NCI-H1436 (cell line): ENCODE measurements around the gene LAMB1.

Source experiments
- DNase-seq: peaks from one replicate; lab custom pipeline; 2025; lab: John Stamatoyannopoulos, UW

The LAMB1 gene

DNA sequence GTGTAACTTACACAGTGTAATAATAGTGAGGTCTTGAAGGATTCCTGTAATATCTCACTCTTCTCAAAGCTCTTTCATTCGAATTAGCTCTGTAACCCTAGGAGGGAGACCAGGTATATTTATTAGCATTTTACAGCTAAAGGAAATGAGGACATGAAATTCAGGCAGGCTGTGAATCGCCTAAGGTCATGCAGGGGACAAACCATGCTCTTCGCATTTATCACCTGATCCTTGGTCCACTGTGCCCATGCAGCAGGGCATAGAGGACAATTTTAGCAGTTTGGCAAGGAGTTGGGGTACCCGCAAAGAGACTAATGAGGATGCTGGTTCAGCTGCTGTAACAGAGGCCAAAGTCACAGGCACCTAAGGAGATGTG is 14.8 kb upstream of the LAMB1 start:
- DNase-seq: no peak

DNA sequence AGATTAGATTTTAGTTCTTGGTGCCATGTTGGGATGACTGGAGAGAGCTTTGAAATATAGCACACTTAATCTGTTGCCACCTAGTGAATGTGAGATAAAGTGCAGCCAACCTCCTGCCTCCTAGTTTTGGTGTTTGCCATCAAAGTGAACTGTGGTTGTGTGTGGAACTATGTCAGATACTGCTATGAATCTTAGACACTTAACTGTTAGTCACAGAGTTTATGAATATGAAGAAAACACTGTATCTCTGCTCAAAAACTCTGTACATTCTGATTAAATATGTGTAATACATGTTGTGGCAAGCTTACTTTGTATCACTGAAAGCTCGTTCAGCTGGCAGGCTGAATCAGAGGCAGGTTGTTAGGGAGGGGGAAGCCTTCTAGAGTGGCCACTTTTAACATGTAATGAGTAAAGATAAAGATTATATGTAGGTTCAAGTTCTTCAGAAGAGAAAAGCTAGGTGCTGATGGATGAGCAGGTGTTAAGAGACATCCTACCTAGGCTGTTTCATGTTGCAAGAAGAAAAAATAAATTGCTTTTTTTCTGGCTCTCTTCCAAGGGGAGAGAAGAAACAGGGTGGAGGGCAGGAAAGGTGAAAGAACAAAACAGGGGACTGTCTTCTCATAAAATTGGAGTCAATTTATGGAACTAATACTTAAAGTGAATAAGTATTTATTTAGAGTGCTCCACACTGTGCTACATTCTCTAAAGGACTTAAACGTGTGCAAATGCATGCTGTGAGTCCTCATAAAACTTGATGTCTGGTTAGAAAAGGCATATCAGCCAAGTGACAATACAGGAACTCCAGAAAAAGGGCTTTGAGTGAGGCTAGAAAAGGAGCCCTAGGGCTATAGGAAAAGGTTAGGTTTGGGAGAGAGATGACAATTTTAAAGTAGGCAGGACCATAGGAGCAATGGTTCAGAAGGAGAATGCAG is 14.1 kb upstream of the LAMB1 start:
- peak; percentile 25 for DNase-seq

DNA sequence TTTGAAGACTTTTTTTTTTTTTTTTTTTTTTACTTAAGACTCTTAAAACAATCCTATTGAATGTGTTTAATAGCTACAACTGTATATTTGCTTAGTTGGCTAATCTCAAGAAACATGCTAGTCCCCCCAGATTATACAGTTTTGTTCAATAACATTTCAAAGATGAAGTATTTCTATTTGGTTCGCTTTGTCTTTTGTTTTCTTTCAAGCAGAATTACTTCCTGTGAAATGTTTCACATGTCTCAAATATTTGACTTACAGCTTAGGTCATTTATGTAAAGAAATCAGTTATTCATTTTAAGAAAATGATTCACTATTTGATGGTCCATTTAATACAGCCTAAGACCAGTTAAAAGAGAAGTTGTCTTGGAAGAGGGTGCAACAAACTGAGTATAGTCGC is 12.8 kb upstream of the LAMB1 start:
- DNase-seq: no peak

DNA sequence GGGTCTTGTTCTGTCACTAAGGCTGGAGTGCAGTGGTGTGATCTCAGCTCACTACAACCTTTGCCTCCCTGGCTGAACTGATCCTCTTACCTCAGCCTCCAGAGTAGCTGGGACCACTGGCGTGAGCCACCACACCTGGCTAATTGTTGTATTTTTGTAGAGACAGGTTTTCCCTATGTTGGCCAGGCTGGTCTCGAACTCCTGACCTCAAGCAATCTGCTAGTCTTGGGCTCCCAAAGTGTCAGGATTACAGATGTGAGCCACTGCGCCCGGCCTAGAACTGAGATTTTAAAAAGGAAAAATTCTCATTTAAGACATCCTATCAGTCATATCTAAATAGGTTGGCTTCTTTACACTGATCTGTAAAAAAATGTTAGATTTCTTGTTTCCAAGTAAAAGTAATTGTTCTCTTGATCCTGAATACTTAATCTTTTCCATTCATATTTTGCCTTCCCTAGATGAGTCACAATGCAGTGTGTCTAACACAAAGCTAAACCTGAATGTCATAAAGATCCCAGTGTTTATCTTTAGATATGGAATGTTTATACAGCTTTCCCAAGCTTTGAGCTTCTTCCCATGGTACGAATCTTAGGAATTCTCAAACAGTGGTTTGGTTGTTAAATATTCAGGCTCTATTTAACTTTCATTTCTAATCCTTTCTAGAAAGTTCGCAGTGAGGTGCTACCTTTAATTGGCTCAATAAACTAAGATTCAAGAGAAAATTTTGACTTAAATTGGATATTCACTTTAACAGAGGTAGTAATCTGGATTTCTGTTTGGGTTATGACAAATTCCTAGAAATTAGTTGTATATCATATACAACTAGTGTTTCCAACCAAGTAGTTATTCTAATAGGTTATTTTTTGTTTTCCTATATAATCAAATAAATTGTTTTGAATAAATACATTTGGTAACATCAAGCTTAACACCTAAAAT is 12.1 kb upstream of the LAMB1 start:
- no peak for DNase-seq

DNA sequence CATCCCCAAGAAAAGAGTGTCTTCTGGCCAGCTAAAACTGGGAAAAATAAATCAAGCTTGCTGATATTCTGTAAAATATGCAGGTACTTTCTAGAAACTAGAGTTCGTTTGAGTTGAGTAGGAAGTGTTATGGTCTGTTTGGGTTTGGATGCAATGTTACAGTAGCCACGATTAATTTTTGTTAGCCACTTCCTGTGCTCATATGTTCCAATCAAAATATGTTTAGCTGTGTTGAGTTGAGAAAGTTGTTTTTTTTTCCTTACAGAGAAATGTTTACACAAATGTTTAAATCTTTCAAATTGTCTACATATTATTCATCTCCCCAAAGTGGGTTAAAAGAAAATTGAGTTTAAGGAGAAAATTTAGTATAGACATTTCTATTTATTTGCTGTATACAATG is 11.3 kb upstream of the LAMB1 start:
- no peak for DNase-seq

DNA sequence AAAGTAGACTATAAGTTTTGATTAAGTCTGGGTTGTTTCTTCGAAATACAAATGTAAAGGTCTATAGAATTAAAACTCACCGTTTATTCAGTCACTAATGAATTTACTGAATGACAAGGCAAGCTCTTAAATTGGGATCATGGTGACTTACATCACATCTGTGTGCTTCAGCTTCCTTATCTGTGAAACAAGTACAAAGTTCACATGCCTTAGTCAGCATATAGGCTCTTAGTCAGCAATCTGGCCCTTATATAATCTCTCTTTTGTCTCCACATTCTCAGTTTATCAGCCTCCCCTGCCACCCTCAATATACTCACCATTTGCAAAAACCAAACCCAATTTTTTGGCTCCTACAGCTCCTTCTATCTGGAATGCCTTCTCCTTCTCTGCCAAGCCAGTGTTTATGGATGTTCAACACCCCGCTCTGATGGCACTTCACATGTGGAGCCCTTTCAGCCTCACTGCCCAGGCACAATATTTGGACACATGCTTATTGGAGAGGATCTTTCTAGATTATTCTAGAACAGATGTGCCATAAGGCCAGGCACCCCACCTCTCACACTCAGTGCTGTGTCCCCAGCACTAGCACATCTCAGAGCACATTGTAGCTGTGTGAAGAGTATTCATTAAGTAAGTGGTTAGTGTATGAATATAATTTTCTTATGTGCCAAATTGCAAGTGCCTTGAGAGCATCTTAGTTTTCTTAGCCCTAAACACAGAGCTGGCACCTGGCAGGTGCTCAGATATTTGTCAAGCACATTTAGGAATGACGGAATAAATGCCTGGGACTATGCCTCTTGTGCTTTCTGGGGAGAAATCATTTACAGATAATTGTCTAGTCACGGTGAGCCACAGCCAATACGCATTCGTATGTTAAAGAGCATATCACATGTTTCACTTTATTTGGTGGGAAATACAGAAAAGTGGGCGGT is 9.8 kb upstream of the LAMB1 start:
- DNase-seq: no peak

DNA sequence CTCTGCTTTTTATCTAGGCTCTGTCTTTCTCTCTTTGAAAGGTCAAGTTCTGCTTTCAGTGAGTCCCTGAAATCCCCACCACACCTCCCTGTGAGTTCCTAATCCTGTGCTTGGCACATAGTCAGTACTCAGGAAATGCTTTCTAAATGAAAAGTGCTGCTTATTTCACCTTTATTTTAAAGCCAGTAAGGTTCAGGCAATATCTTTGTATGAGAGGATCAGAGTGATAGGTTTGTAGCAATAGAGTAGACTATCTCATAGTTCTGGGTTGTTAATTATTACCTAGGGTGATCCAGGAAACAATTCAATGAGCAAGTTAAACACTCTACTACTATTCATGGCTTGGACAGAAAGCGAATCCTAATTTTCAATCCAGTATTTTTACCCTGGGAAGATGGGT is 7.4 kb upstream of the LAMB1 start:
- DNase-seq: no peak

DNA sequence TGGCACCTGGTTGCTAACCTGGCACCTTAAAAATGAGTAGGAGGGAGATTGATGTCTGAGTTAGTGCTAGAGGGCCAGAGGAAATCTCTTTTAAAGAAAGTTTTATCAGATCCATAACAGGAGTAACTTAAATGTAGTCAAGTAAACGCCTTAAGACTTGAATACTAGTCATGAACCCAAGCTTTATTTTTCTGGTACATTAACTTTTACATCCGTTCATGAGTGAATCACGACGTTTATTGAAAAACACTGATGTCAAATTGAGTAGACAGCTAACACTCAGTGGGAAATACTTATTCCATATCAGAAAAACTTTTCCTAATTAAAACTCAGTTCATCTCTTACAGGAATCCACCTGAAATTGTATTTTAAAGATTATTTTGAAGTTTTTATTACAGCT is 6.9 kb upstream of the LAMB1 start:
- DNase-seq: no peak

DNA sequence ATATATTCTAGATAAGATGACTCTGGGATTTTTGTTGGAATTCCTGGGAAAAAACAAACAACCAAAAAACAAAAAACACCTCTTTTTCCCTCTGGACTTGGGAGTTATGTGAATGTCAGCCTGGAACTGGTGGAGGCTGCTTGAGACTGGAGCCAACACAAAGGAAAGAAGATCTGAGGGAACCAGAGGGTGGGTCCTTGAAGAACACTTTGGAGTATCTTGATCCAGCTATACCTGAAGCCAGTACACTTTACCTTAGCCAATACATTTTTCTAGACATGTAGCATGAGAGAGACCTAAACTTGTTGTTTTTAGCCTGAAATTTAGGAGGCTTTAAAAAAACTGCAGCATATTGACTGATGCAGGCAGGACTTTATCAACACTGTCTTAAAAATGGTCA is 5.9 kb upstream of the LAMB1 start:
- no peak for DNase-seq

DNA sequence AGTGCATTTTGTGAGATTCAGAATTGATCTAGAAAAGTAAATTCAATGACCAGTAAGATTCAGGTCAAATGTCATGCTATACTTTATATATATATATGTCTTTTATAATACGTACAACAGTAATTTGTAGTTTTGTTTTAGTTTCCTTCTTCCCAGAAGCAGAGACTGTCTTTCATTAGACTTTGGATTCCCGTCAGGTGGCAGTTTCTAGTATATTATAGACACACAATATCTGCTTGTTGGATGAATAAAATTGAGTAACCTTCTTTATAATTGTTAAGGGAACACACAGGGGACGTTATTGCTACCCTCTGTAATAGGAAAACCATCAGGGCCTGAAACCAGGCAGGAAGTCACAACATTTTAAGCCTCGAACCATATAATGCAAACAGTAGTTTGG is 5.3 kb upstream of the LAMB1 start:
- no peak for DNase-seq

DNA sequence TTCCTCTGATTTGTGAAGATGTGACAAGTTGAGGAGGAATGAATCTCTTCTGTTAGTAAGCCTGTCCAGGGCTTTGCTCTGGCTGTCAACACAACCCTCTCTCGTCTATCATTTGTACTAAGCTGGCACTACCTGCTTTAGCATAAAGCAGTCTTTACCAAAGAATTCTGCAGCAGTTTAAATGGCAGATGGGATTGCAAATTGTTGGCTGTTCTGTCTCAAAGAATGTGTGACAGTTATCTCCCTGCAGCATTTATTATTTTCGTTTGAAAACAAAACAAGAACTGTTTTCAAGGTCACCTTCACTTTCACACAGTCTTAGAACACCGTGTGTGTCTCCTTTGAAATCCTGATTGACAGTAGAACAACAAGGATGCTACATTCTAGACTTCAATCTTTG is 4.8 kb upstream of the LAMB1 start:
- no peak for DNase-seq

DNA sequence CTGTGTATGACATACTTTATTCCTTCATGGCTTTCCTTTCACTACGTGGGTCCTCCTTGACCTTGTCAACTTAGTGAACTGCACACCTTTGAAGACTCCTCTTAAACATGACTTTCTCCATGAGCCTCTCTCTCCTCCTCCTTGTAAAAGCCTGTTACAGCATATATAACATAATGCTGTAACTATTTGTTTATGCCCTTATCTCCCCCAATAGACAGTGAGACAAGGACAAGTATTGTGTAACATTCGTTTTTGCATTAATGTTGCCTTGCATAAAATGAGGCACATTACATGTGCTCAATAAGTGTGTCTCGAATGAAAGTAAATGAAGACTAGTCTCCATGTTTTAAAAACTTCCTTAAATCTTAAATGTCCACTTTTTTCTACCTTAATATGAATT is 4.3 kb upstream of the LAMB1 start:
- DNase-seq: no peak

DNA sequence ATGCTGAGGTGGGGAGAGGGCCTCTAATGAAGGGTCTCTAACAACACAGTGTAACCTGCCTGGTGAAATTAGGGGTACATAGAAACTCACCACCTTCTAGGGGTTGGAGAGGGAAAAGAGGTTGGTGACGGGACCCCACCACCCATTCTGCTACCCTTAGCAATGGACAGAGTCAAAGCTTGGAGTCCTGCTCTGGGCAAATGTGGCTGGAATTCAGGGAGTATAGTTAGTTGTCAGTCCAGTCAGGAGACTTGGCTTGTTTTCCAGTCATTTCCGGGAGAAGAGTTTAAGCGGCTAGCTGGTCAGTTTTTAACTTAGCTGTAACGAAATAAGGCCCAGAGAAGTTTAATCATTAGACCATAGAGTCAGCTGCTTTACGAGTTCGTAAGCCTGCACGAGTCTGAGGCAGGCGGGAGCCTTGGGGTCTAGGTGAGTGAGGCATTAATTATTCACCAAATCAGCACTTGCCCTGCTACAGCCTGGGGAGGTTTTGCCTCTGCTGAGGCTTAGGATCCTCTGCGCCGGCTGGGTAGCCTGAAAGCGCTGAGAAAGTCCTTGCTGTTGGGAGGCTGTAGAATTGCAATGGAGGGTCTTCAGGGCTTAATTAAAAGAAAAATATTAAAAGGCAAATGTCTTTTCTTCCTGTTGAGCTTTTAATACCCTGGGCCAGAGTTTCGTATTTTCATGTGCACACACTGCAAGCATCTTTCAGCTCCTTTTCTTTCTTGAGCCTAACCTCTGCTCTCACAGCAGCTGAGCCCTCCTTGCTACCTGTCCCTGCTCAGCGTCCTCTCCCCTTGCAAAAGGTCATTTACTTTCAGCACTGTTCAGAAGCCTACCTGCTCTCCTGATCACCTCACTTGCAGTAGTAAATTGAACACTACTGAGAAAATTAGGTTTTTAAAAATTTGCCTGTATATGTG is 1.5 kb upstream of the LAMB1 start:
- DNase-seq: no peak

DNA sequence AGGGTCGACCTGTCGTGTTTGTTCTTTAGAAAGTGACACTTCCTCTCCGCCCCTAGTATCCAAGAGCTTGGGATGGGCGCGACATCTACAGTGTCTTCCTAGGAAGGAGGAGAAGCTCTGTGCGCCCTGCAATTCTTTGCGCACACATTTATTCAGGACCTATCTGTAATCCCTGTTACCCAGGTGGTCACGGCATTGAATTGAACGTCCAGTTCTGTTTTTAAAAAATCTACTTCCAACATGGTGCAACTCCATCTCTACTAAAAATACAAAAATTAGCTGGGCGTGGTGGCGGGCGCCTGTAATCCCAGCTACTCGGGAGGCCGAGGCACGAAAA is 606 bp upstream of the LAMB1 start:
- DNase-seq: no peak

DNA sequence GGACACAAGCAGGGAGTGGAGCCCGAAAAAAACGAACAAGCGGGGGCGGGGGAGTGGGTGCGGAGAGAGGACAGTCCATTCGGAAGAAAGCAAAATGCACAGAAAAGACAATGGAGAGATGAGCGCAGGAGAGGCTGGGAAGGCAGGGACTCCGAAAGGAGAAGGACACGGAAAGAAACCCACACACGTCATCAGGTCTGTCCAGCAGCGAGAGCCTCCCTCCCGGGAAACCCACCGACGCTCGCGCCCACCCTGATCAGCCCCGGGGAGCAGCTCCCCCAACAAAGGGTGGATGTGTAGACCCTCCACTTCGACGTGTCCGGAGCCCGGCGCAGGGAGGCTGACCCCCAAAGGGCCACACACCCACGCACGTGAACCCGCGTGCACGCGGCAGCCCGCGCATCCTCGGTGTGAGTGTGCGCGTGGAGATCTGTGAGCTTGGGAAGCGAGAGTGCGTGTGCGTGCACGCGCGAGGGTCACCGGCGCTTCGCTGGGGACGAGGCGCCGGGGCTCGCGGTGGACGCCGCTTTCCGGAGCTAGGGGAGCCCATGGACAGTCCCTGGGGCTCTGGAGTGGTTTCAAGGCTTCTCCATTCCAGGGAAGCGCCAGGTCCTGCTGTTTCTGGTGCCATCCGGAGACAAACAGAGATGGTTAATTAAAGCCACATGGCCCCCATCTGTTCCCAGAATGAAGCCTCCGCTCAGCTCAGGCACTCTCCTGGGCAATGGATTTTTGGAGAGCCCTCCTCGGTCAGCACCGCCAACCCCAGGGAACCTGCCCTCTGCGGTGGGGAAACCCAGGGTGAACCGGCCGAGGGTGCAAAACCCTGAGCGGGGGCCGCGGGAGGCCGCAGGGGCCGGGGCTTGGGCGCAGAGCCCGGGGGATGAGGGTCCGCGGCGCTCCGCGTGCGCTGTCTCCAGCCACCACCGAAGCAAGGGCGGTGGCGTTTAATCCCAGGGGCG is 916 bp downstream of the LAMB1 start:
- DNase-seq: no peak

DNA sequence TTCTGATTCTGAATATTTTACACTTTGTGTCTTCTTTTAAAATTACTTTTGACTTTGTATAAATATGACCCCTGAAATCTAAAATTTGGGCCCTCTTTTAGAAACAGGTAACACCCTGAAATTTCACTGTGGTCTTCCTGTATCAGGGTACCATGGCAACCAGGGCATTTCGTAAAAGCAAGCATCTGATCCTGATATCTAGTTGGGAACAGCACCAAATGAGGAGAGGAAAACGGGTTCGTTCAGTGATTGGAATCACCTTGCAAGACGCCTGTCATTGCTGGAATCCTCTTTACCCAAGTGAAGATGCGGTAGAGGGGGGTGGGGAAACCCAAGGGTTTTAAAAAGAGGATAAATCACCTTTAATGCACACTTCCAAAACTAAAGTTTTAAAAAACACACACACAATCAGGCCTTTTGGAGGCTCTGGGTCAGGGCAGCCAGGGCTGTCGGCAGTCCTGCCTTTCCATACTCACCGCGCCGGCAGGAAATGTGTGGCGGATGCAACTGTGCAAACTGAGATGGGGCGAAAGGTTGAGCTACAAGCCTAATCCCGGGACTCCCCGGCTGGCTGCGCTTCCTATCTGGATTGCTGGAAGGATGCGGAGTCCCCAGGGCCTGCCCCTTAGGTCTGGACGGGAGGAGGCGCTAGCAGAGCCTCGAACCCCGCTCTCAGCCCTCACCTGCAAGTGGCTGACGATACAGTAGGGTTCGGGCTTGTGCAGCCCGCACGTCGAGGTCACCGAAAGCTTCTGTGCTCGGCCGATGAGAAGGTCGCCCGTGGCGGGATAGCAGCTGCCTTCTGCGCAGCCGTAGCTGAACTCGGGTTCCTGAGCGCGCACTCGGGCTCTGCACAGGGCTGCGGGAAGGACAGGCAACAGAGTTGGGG is 1.8 kb downstream of the LAMB1 start:
- no peak for DNase-seq

DNA sequence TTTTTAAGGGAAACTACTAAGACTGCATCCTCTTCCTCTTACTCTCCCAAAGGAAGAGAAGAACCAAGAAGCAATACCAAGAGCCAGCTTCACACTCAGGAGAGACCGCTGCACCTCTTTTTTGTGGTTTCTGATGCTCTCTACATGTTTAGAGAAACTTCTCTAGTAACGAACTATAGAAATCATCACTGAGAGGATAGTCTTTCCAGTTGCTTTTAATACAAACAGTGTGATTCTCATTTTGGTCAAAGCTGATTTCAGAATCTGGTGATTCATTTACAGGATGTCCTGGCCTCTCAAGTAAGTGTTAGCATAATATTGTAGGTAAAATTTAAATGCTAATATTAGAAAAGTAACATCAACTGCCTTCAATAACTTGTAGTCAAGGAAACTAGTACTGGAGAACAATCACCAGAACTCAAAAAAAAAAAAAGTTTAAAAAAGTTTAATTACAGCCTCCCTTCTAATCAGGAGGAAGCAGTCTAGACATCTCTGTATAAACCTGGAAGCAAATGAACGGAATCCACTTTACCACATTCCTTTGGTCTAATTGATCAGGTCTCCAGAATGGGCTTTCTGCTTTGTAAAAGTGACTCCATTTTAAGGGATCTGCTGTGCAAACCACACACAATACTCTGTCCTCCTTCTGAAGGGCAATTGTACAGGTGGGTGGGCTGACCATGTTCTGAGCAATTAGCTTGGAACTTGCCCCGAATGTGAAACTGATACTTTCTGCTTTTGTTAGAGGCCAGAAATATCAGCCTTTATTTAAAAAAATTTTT is 3.0 kb downstream of the LAMB1 start:
- DNase-seq: no peak
